ENCODE data around the gene FMN1. TPM values are rescaled to one million over a fixed set of nuclear protein-coding genes. Genes with fewer than 3 reads are reported as not detected.

FMN1 gene
- total and polyA plus RNA-seq, 8 donors: 1.9 to 10.2 (median 3.0) TPM

GRCh38 chr15:33021806-33022389 lies 172.6 kb downstream of the FMN1 start:
- TF ChIP-seq, protein P1, sequence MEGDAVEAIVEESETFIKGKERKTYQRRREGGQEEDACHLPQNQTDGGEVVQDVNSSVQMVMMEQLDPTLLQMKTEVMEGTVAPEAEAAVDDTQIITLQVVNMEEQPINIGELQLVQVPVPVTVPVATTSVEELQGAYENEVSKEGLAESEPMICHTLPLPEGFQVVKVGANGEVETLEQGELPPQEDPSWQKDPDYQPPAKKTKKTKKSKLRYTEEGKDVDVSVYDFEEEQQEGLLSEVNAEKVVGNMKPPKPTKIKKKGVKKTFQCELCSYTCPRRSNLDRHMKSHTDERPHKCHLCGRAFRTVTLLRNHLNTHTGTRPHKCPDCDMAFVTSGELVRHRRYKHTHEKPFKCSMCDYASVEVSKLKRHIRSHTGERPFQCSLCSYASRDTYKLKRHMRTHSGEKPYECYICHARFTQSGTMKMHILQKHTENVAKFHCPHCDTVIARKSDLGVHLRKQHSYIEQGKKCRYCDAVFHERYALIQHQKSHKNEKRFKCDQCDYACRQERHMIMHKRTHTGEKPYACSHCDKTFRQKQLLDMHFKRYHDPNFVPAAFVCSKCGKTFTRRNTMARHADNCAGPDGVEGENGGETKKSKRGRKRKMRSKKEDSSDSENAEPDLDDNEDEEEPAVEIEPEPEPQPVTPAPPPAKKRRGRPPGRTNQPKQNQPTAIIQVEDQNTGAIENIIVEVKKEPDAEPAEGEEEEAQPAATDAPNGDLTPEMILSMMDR (IDR thresholded peaks at IDR 0.05): peak in 2 of 4 donors; percentile 49
- Histone ChIP-seq H3K27me3 (no peaks in the 10 kb centered on the region), H3K4me3 (no peak overlapping the region), H3K4me1 (peaks cover 0 to 6% (median under 1%) of the 10 kb centered on the region in 3 donors), H3K36me3 (no peaks in the 10 kb centered on the region), H3K27ac (no peak overlapping the region), H3K9me3 (no peaks in the 10 kb centered on the region)
- DNase-seq: no peak
- peak; percentile 92 for FAIRE-seq
- intact Hi-C loops (cut with DNase I): no loop called here
- ATAC-seq: peak; percentile 67 to 83 (median 82)
- 9 to 12% methylated on average over 4 of the region's 4 CpGs for WGBS, 2 donors

GRCh38 chr15:33019354-33019981 lies 175.0 kb downstream of the FMN1 start:
- TF ChIP-seq, protein P1 (IDR thresholded peaks at IDR 0.05): no peak

GRCh38 chr15:33016405-33017024 lies 178.0 kb downstream of the FMN1 start:
- no peak overlapping the region for H3K4me3 ChIP-seq
- H3K9me3 ChIP-seq: no peaks in the 10 kb centered on the region
- no peaks in the 10 kb centered on the region for H3K36me3 ChIP-seq
- TF ChIP-seq, protein P1 (IDR thresholded peaks at IDR 0.05): no peak
- H3K4me1 ChIP-seq: no peaks in the 10 kb centered on the region
- no peaks in the 10 kb centered on the region for H3K27me3 ChIP-seq
- intact Hi-C loops (cut with DNase I): loop anchor here in 1 of 3 donors (10.0 kb wide), 1 partner anchor 118 kb away; no protein-coding TSS in a partner anchor
- FAIRE-seq: no peak
- 79 to 86% methylated on average over 10 of the region's 10 CpGs for WGBS, 2 donors
- peak in 2 of 4 donors; percentile 80 for ATAC-seq
- no peak for DNase-seq
- H3K27ac ChIP-seq: no peak overlapping the region

More at GRCh38 chr15:33019354-33019981, 175.0 kb downstream of the FMN1 start:
- no peak for FAIRE-seq
- H3K9me3 ChIP-seq: no peaks in the 10 kb centered on the region
- WGBS, 2 donors: 86 to 94% methylated on average over 40 to 43 of the region's 43 CpGs
- no peaks in the 10 kb centered on the region for H3K27me3 ChIP-seq
- H3K4me1 ChIP-seq: no peaks in the 10 kb centered on the region
- no peak for ATAC-seq
- H3K36me3 ChIP-seq: no peaks in the 10 kb centered on the region
- peak in 1 of 6 donors; percentile 66 for DNase-seq
- H3K4me3 ChIP-seq: no peak overlapping the region
- intact Hi-C loops (cut with DNase I): loop anchor here in 1 of 3 donors (10.0 kb wide), 1 partner anchor 115 kb away; no protein-coding TSS in a partner anchor
- no peak overlapping the region for H3K27ac ChIP-seq

- TF ChIP-seq, protein P1 (IDR thresholded peaks at IDR 0.05): no peak
- no peak overlapping the region for H3K4me3 ChIP-seq
- DNase-seq (no peak), ATAC-seq (no peak), FAIRE-seq (no peak)
- no peaks in the 10 kb centered on the region for H3K27me3 ChIP-seq
- no peak overlapping the region for H3K27ac ChIP-seq
- intact Hi-C loops (cut with DNase I): loop anchor here in 1 of 3 donors (10.0 kb wide), 1 partner anchor 120 kb away; no protein-coding TSS in a partner anchor
- 67 to 76% methylated on average over 1 of the region's 1 CpG for WGBS, 2 donors
- no peaks in the 10 kb centered on the region for H3K36me3 ChIP-seq
- H3K4me1 ChIP-seq: no peaks in the 10 kb centered on the region
- H3K9me3 ChIP-seq: no peaks in the 10 kb centered on the region
Measured at GRCh38 chr15:33014586-33014985, 179.9 kb downstream of the FMN1 start.
